ENCODE results near the gene MNAT1.

DNA sequence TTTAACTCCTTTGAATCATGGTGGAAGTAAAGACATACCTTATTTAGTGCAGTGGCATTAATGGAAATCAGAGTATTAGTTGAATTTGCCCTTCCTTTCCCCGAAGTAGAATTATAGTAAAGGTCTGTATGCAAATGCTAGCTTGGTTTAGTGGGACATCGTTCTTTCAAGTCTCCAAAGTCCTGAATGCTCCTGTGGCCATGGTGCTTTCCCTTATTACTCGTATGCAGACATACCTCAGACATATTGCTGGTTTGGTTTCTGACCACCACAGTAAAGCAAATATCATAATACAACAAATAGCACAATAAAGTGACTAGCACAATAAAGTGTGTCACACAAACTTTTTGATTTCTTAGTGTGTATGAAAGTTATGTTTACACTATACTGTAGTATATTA is 52.3 kb downstream of the MNAT1 start:
- TF ChIP-seq EZH2 (IDR thresholded peaks at IDR 0.05; ENCODE audit: low read length, unreplicated experiment) (no peak), EZH2phosphoT487 (IDR thresholded peaks at IDR 0.05; ENCODE audit: borderline replicate concordance, low read length) (no peak)
- TF ChIP-seq, protein P1, sequence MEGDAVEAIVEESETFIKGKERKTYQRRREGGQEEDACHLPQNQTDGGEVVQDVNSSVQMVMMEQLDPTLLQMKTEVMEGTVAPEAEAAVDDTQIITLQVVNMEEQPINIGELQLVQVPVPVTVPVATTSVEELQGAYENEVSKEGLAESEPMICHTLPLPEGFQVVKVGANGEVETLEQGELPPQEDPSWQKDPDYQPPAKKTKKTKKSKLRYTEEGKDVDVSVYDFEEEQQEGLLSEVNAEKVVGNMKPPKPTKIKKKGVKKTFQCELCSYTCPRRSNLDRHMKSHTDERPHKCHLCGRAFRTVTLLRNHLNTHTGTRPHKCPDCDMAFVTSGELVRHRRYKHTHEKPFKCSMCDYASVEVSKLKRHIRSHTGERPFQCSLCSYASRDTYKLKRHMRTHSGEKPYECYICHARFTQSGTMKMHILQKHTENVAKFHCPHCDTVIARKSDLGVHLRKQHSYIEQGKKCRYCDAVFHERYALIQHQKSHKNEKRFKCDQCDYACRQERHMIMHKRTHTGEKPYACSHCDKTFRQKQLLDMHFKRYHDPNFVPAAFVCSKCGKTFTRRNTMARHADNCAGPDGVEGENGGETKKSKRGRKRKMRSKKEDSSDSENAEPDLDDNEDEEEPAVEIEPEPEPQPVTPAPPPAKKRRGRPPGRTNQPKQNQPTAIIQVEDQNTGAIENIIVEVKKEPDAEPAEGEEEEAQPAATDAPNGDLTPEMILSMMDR (conservative IDR thresholded peaks at IDR 0.05; ENCODE audit: low read depth, low read length) = no peak

All from PC-3 (cell line).